GM21390 (cell line): ENCODE measurements around the gene PLA2G4B.

Experiments
- ATAC-seq: cut with Tn5 transposase; IDR thresholded peaks from one replicate; pipeline ENCODE4 v1.9.1; 2021; ENCODE audit not compliant: unreplicated experiment

PLA2G4B gene

DNA sequence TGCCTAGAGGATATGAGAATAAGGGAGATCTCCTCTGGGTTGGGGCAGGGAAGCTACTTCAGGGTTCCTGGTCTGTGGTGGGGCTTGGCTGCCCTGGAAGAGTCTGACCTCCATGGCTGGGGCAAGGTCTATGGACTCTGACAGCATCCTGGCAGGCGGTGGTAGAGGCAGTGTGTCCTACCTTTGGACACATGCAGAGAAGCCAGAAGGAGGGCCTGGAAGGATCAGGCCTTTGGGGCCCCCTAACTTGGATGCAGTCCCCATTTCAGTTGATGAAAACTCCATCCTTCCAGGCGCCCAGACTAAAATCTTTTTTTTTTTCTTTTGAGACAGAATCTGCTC lies 44.8 kb downstream of the PLA2G4B start:
- ATAC-seq = no peak

DNA sequence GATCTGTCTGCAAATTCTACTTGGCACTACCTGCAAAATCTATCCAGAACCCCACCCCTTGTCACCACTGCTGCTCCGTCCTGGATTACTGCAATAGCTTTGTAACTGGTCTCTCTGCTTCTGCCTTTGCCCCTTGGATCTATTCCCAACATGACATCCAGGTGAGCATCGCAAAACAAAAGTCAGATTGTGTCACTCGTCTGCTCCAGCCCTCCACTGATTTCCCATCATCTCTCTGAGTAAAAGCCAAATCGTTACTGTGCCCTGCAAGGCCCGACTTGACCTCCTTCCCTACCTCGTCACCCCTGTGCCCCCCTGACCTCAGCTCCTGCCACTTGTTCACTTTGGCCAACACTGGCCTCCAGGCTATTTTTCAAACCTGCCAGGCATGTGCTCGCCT lies 45.8 kb downstream of the PLA2G4B start:
- no peak for ATAC-seq

DNA sequence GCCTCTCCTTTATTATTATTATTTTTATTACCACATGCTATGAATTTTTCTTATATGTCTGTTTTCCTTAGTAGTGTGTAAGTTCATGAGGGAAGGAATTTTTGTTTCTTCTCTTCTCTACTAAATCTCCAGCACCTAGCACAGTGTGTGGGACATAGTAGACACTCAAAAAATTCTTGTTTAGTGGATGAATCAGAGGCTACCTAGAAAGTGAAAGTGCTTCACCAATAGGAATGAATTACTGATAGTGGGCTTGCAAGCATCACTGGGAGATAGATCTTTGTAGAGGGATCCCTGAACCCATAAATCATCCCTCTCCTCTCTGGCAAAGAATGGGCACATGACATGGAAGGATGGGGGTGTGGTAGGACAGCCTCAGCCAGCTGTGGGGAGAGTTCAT lies 46.7 kb downstream of the PLA2G4B start:
- ATAC-seq = no peak

DNA sequence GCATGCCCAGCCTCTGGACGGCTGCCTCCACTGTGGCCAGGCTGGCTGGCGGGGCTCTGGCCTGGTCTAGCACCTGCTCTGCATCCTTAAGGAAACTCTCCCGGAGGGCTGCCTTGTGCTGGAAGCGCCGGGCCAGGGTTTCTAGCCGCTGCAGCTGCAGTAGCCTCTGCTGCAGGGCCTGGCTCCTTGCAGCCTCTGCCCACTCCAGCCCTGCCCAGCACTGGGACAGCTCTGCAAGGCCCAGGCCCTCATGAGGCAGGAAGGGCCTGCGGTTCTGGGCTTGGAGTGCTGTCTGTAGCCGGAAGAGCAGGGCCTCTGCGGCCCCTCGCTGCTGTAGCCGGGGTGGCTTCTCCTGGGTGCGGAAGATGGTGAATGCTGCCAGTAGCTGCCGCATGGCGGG lies 47.2 kb downstream of the PLA2G4B start:
- ATAC-seq = no peak

DNA sequence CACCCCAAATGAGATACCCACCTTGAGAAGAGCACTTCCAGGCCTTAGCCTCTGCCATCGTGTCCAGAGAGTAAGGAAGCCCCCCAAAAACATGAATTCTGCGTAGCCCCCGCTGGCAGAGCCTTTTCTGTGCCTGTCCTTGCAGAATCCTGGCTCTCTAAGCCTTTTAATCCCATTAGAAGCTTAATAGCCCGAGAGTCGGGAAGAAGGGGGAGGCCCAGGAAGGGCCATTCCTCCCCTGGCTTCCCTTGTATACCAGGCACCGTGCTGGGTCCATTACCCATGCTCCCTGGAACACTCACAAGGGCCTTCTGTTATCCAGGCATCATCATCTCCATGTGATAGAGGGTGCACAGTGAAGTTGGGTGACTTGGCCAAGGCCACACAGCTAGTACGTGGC lies 48.1 kb downstream of the PLA2G4B start:
- no peak for ATAC-seq

DNA sequence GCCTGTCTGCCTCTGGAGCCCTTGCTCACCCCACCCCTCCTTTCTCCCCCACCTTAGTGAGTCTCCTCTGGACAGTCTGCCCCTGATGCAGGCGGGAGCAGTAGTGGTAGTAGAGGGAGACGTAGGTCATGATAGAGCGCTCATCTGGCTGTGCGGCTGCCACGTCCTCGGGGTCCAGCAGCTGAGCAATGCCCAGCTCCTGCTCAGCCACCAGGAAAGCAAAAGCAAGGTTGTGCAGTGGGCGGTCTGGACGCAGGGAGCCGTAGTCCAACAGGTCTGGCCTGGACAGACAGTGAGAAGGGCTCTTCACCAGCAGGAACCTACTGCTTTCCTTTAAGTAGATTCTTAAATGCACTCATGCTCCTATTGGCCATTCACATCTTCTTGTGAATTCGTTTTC lies 48.5 kb downstream of the PLA2G4B start:
- no peak for ATAC-seq

DNA sequence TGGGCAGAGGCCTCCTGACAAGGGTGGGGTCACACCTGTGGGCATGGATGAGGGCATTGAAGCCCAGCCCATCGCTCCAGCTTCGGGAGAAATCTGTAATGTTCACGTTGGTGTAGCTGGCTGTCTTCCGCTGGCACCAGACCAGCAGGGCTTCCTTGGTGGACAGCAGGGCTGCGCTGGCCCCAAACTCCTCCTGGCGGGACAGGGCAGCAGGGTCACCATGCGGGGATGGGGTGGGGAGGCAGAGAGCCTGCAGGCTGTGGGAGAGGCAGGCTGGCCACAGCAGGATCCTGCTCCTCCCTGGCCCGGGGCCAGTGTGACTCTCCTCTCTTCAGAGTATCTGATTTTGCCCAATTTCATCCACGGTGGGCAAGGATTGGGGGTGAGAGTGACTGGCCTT lies 49.2 kb downstream of the PLA2G4B start:
- no peak for ATAC-seq

DNA sequence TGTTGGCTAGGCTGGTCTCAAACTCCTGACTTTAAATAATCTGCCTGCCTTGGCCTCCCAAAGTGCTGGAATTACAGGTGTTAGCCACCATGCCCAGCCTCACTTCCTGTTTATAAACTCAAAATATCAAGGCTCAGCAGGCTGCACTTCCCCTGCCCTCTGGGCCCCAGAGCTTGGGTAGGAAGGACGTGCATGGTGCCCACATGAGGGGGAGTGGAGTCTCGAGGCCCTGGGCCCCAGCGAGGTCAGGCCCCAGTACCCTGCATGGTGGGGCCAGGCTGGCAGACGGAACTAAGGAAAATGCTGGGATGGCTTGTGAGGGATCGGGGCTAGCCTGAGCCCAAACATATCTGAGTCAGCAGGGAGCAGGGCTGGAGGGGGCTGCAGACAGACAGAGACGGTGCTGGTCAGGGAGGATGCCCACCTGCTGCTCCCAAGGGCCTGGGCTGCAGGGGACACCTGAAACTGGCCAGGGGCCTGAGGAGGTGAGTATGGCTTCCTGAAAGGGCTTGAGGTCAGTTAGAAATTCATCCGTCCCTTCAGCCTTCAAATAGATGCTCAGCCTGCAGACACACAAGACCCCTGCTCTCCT lies 50.1 kb downstream of the PLA2G4B start:
- no peak for ATAC-seq

DNA sequence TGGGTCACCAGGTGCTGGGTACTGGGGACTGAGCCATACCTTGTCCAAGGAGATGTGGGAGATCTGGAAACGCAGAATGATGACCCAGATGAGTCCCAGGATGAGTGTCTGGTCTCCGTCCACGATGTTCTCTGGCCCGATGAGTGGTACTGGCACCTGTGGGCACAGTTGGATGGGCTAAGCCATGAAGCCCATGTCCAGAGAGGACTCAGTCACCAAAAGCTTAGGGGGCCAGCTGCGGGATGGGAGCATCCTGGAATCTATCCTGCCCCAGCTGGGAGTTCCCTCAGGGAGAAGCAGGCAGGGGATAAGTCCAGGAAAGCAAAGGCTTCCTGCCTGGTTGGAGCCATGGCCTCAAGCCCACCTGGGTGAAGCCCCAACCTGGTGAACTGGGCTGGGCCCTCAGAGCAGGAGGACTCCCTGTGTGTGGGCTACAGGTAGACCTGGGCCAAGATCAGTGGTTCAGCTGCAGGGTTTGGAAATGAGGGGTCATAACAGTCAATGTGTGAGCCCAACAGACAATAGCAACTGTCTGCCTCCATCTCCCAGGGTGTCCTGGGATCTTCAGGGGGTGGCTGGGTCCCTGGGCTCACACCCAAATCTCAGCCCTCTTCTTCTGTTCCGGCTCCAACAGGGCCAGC lies 51.5 kb downstream of the PLA2G4B start:
- ATAC-seq = no peak

DNA sequence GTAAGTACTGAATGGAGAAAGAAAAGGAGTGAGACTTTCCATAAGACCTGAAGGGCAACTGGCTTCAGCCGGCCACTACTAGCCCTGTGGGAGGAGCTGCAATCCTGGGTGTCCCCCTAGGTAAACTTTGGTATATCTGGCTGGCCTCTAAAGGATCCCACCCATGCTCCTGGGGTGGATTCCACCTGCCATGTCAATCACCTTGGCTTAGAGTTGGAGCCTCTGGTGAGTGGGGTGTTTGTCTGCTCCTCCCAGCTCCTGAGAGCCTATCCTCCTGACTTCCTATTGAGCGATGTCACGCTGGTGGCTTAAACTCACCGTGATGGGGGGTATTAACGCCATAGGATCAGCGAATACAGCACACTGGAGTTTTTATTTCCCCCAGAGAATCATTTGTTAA lies 52.6 kb downstream of the PLA2G4B start:
- ATAC-seq = no peak

DNA sequence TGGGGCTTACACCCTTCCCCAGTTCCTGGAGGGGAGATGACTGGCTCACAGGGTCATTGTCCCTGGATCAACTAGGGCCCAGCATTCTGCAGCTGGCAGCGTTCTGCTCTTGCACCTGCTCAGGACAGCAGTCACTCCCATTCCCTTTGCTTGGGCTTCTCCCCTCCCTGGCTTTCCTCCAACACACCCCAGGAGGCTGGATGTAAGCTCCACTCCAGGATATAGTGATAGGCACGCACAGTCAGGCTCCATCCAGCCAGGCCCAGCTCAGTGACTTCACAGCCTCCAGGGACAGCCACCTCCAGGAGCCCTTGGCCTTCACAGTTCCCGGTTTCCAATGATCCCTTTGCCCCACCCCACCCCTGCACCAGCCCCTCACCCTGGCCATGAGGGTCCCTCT lies 53.3 kb downstream of the PLA2G4B start:
- ATAC-seq = no peak

DNA sequence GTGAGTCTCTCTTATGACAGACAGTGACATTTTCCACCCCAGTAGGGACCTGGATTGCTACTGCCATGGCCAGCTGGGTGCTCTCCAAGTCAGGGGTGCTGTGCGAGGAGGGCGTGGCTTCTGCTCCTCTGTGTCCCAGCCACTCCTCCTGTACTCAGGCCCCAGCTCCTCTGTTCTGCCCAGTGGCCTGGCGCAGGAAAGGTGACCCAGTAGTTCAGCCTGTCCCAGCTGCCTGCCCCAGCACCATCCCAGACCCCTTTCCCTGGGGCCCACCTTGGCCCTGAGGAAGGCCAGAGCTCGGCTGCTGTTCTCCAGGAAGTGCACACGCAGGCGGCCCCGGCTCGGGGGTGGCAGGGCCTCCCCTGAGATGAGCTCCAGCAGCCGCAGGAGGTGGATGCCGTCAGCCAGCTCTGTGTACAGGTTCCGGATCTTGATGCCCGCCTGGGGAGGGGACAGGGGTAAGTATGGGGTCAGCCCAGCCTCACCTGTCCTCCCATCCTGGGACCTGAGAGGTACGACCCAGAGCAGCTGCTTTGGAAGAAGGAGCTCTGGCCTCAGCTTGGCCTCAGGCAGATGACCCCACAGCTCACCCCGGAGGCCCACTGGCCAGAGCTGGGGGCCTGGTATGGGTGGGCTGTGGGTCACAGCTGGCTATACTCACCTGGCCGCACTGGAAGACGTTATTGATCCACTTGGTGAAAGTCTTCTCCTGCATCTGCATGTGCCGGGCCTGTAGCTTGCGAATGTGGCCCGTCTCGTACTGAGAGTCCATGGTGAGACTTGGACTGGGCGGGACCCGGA lies 54.2 kb downstream of the PLA2G4B start:
- no peak for ATAC-seq

DNA sequence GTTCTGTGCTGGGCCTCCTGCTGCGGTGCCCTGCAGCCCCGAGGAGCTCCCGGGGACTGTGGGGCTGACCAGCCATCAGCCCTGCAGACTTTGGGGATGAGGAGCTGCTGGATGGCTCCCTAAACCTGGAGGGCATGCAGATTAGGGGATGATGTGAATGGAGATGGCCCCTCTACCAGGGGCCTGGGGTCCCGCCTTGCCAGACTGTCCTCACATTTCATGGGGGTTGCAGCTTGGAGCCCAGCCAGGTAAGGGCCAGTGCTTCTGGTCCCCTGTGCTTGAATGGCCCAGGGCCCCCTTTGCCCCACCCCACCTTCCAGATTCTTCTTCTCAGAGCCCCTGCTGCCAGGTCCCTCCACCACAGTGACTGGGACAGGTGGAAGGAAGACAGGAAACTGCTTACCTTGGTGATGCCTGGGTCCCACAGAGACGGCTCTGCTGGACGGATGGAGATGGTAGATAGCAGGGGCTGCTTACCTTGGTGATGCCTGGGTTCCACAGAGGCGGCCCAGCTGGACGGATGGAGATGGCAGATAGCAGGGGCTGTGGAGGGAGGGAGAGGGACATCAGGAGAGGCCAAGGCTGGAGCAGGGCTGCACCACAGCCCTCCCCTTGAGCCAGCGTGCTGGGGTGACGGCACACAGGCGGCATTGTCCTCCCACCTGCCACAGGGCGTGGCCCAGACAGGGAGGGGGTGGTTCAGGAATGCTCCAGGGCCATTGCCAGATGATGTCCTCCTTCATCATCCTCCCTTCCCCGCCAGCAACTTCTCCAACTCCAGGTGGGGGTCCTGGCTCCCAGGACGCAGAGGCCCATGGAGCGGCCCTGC lies 55.0 kb downstream of the PLA2G4B start, which contains the start of gene SPTBN5:
Gene SPTBN5 (minus strand): TSS at position 632 of the 829 bp plus-strand sequence. CDS start 556 bp downstream, at position 76.
- ATAC-seq = no peak

DNA sequence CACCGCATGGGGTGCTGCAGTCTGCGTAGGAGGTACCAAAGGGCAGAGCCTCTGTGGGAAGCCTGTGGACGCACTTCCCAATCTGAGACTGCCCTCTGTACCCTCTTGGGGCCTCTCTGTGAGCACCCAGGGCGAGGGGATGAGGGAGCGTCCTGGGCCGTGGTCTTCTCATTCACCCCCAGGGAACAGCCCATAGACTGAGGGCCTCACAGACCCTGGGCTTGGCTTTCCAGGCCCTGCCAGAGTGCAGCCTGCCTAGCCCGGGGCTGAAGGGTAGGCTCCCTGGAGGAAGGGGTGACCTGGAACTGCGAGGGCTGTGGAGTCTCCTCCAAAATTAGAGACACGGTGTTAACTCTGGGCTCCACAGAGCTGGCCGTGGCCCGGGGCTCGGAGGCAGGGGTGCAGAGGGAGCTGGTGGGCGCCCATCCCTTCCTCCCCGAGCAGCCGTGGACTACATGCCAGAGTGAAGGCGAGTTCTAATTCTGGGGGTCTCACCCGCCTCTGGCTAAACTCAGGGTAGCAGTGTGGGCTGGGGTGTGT lies 55.7 kb downstream of the PLA2G4B start:
- ATAC-seq = no peak

DNA sequence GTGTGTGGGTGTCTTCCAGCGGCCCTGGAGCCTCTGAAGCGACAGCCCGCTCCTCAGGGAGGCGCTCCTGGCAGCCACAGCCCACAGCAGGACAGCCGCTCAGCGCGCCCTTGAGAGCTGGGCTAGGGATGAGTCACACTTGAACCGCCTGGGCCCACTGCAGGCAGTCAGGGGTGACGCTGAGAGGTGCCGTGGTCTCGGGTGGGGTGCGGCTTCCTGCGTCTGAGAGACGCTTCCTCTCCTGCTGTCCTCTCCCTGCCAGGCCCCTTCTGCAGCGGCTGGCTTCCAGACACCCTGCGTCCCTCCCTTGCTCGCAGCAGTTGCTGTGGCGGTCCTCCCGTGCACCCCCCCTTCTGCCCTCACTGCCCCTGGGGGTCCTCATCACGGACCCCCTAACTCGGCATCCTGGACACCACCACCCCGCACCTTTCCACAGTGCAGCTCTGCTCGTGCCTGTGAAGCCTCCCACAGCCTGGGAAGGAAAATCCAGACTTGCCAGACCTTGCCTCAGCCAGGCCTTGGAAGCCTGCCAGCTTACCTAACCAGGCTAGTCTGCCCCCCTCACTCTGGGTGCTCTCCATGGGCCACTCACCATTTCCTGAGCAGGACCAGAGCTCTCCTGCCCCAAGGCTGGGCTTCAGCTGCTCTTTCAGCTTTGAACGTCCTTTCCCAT lies 56.3 kb downstream of the PLA2G4B start:
- peak; percentile 88 for ATAC-seq

DNA sequence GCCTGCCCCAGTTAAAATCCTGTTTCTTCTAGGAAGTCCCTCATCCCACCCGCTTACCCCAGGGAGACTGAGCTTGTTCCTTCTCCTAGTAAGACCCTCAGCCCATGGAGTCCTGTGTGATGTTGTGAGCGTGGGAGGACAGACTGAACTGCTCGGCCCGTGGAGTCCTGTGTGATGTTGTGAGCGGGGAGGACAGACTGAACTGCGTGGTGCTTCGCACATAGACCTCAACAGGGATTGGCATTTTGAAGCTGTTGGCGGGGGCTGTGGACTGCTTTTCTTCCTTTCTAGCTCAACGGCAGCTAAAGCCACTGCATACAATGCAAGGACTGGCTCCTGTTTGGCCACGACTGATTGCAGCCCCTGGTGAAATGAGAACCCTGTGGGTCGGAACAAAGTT lies 56.8 kb downstream of the PLA2G4B start:
- no peak for ATAC-seq

DNA sequence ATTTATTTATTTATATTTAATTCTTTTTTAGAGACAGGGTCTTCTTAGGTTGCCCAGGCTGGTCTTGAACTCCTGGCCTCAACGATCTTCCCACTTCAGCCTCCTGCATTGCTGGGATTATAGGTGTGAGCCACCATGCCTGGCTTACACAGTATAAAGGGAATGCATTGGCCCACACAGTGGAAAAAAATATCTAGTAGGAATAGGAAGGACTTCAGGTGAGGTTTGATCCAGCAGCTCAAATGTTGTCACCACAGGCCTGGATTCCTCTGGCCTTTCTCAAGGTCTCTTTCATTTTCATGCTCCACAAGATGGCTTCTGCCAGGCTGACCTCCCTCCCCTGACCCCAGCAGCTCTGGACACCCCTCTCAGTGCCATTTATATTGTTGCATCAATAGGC lies 57.3 kb downstream of the PLA2G4B start:
- no peak for ATAC-seq

DNA sequence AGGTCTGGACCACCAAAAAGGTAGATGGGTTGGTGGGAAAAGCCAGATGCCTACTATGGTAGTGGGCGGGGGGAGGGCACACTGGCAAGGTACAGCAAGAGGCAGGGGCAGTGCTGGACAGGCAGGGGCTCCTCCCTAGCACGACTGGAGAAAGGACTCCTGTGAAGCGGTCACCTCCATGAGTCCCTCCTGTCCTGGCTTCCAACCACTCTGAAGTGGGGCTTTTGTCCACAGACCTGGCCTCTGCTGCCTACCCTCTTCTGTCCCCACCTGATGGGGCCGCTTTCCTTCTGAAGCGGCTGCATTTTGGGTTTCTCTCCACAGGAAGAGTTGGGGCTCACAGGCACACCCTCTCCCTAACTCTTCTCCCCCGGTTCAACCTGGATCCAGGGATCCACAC lies 57.9 kb downstream of the PLA2G4B start:
- no peak for ATAC-seq

DNA sequence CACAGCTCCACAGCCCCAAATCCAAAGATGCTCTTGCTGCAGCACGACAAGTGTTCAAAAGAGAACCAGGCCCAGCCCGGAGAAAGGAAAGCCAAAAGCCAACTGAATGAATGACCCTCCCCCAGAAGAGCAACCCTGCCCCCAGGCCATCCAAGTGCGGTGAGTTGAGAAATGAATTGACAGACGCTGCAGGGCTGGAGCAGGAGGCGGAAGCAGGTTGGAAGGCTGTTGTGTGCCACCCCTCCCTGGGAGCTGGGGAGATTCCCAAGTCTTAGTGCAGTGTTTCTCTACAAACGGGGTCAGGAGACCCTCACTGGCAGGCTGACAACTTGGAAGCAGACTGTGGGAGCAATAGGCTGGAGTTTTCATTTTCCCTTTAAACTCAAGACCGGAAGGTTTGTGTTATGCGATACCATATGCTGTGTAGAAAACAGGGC lies 58.7 kb downstream of the PLA2G4B start:
- ATAC-seq = no peak
